ENCODE results near the gene CEACAM4.

Gene CEACAM4

GRCh38 chr19:41649827-41650226 is 23.0 kb upstream of the CEACAM4 start:
- TF ChIP-seq CTCF (IDR thresholded peaks at IDR 0.05; ENCODE audit: extremely low read depth, missing control alignments) = no peak
- no peak for DNase-seq (ENCODE audit: low spot score)

- DNase-seq (ENCODE audit: low spot score) = no peak
- peak; percentile 19 for TF ChIP-seq CTCF (IDR thresholded peaks at IDR 0.05; ENCODE audit: extremely low read depth, missing control alignments)
Measured at GRCh38 chr19:41646589-41647204, 19.8 kb upstream of the CEACAM4 start.

- peak; percentile 92 for TF ChIP-seq CTCF (IDR thresholded peaks at IDR 0.05; ENCODE audit: extremely low read depth, missing control alignments)
- peak; percentile 87 for DNase-seq (ENCODE audit: low spot score)
Measured at GRCh38 chr19:41641879-41642485, 15.1 kb upstream of the CEACAM4 start.

DNA sequence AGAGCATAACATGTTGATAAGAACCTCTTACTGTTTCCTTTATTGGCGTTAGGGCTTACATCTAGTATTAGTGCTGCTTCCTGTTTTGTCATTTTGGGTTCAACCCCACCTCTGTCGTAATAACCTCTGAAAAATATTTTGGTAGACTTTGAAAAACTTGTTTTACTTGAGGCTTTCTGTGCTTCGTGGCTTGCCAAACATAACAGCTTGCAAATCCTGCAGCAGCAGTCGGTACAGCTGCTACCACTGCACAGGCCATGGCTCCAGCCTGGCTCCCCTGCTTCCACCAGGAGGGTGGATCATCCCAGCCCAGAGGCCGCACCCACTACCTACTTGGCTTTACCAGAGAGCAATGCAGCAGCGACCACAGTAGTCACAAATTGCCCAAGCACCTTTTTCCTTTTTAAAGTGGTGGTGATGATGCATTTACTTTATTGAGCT is 11.8 kb upstream of the CEACAM4 start:
- DNase-seq (ENCODE audit: low spot score) = no peak

DNA sequence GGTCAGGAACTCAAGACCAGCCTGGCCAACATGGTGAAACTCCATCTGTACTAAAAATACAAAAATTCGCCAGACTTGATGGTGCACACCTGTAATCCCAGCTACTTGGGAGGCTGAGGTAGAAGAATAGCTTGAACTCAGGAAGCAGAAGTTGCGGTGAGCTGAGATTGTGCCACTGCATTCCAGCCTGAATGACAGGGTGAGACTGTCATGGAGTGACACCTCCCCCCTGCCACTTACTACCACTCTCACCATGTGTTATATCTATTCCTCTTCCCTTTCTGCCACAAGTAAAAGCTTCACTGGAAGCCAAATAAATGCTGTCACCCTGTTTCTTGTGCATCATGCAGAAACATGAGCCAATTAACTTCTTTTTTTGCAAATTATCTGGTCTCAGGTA is 10.6 kb upstream of the CEACAM4 start:
- no peak for DNase-seq (ENCODE audit: low spot score)
- TF ChIP-seq CTCF (IDR thresholded peaks at IDR 0.05; ENCODE audit: extremely low read depth, missing control alignments) = no peak

More for the DNA sequence above, 11.8 kb upstream of the CEACAM4 start:
- TF ChIP-seq CTCF (IDR thresholded peaks at IDR 0.05; ENCODE audit: extremely low read depth, missing control alignments) = no peak

DNA sequence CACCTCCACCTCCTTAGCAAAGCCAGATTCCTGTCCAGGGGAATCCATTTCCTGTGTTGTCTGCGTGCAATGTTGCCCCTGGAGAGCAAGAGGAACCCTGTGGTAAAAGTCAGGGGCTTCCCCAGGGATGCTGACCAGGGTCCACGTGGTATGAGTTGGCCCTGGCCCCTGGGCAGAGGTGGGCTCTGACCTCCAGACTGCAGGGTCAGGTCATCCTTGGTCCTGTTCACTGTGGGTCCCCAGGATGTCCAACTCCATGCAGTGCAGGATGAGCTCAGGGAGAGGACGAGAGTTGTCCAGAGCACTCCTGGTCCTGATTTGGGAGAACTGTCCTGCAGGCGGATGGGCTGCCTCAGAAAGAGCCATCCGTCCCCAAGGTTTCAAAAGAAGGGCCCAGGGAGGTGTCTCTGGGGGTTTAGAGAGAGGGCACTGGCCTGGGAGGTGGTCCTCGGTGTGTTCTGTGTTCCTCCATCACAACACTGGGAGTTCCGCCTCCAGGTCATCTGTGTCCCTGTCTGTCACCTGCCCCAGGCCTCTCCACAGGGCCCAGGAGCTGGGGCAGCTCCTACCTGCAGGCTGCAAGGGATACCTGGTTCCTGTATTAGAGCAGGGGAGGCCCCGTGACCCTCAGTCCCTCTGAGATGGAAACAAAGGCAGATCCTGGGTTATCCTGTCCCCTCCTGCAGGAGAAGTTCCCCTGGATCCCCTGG is 1.2 kb upstream of the CEACAM4 start:
- no peak for TF ChIP-seq CTCF (IDR thresholded peaks at IDR 0.05; ENCODE audit: extremely low read depth, missing control alignments)
- DNase-seq (ENCODE audit: low spot score) = no peak

- no peak for TF ChIP-seq CTCF (IDR thresholded peaks at IDR 0.05; ENCODE audit: extremely low read depth, missing control alignments)
- no peak for DNase-seq (ENCODE audit: low spot score)
Measured at GRCh38 chr19:41626278-41626677, 596 bp downstream of the CEACAM4 start.
